OCI-LY1 (cell line): Measurements from ENCODE around the gene OR2AT4.

ENCODE experiments used
- H2AFZ ChIP-seq: fragments of 200-600 bp; sonication (generic), shearing (Covaris generic); 2 replicates; pipeline ENCODE4 v1.6.0; 2014; ENCODE audit warnings: antibody characterized with exemption, mild to moderate bottlenecking, low read length
- H3F3A ChIP-seq: fragments of 200-600 bp; sonication (generic), shearing (Covaris generic); 2 replicates; pipeline ENCODE4 v1.6.0; 2014; ENCODE audit warnings: mild to moderate bottlenecking, antibody characterized with exemption, low read length, moderate library complexity; ENCODE audit not compliant: insufficient read depth
- H3K27ac ChIP-seq: fragments of 200-600 bp; sonication (generic); 2 replicates; pipeline ENCODE4 v1.5.1; 2014; ENCODE audit warnings: low read length, mixed run types, mild to moderate bottlenecking, low read depth; ENCODE audit not compliant: poor library complexity, severe bottlenecking
- H3K27me3 ChIP-seq: fragments of 200-600 bp; sonication (generic); 2 replicates; pipeline ENCODE4 v1.6.0; 2014; ENCODE audit warnings: antibody characterized with exemption, mild to moderate bottlenecking, low read length, moderate library complexity; ENCODE audit not compliant: insufficient read depth
- H3K36me3 ChIP-seq: fragments of 200-600 bp; sonication (generic); 2 replicates; pipeline ENCODE4 v1.6.1; 2014; ENCODE audit warnings: mild to moderate bottlenecking, antibody characterized with exemption, low read length, moderate library complexity, mixed read lengths; ENCODE audit not compliant: insufficient read depth
- H3K4me1 ChIP-seq: fragments of 200-600 bp; sonication (generic); 2 replicates; pipeline ENCODE4 v1.5.1; 2014; ENCODE audit warnings: mild to moderate bottlenecking, low read length, moderate library complexity; ENCODE audit not compliant: insufficient read depth, severe bottlenecking
- H3K4me2 ChIP-seq: fragments of 200-600 bp; sonication (generic), shearing (Covaris generic); 2 replicates; pipeline ENCODE4 v1.6.1; 2014; ENCODE audit warnings: low read length
- H3K4me3 ChIP-seq: fragments of 200-600 bp; sonication (generic); 2 replicates; pipeline ENCODE4 v1.5.1; 2014; ENCODE audit warnings: low read length, low read depth, mild to moderate bottlenecking, mixed read lengths; ENCODE audit not compliant: poor library complexity, severe bottlenecking
- H3K79me2 ChIP-seq: fragments of 200-600 bp; shearing (Covaris generic); 2 replicates; pipeline ENCODE4 v1.6.1; 2016; ENCODE audit warnings: mixed run types, low read length, mixed read lengths; ENCODE audit not compliant: insufficient read depth
- H3K9ac ChIP-seq: fragments of 200-600 bp; sonication (generic), shearing (Covaris generic); 2 replicates; pipeline ENCODE4 v1.6.1; 2014; ENCODE audit warnings: mild to moderate bottlenecking, low read length, mixed read lengths
- H3K9me2 ChIP-seq: fragments of 200-600 bp; sonication (generic), shearing (Covaris generic); 2 replicates; pipeline ENCODE4 v1.6.1; 2014; ENCODE audit warnings: low read depth, mild to moderate bottlenecking, low read length, mixed read lengths
- H3K9me3 ChIP-seq: fragments of 200-600 bp; shearing (Covaris generic); 2 replicates; pipeline ENCODE4 v1.6.1; 2014; ENCODE audit warnings: low read length, mixed read lengths
- H4K20me1 ChIP-seq: fragments of 200-600 bp; sonication (generic), shearing (Covaris generic); 2 replicates; pipeline ENCODE4 v1.6.0; 2016; ENCODE audit warnings: mild to moderate bottlenecking, low read length; ENCODE audit not compliant: insufficient read depth
- CTCF ChIP-seq: fragments of 200-600 bp; sonication (generic), shearing (Covaris generic); IDR thresholded peaks from 2 replicates; pipeline ENCODE4 v1.5.1; 2017; ENCODE audit warnings: mild to moderate bottlenecking, antibody characterized with exemption, low read length, moderate library complexity, mixed read lengths
- EZH2 ChIP-seq: fragments of 200-600 bp; sonication (generic), shearing (Covaris generic); IDR thresholded peaks from 2 replicates; pipeline ENCODE4 v1.8.0; 2017; ENCODE audit warnings: borderline replicate concordance, mixed run types, mild to moderate bottlenecking, antibody characterized with exemption, low read length, moderate library complexity, mixed read lengths

The OR2AT4 gene

GRCh38 chr11:75144716-75145014 is 48.0 kb upstream of the OR2AT4 start:
- Histone ChIP-seq H3K4me3 (no peak overlapping the region), H3K27me3 (no peaks in the 10 kb centered on the region), H3K9ac (no peak overlapping the region), H3K9me3 (no peaks in the 10 kb centered on the region), H3K9me2 (no peaks in the 10 kb centered on the region), H3K36me3 (no peaks in the 10 kb centered on the region), H3K4me1 (no peaks in the 10 kb centered on the region), H2AFZ (no peak overlapping the region), H3K27ac (no peak overlapping the region), H4K20me1 (no peaks in the 10 kb centered on the region), H3F3A (no peaks in the 10 kb centered on the region), H3K4me2 (no peak overlapping the region), H3K79me2 (no peaks in the 10 kb centered on the region)
- TF ChIP-seq CTCF: no peak; the same call in 1 of the 2 replicates
- TF ChIP-seq EZH2: no peak

GRCh38 chr11:75143420-75143731 is 46.7 kb upstream of the OR2AT4 start:
- no peak for TF ChIP-seq EZH2
- TF ChIP-seq CTCF: no peak
- Histone ChIP-seq H3K27ac (no peak overlapping the region), H3K9me3 (no peaks in the 10 kb centered on the region), H3K4me3 (no peak overlapping the region), H3K9ac (no peak overlapping the region), H3F3A (no peaks in the 10 kb centered on the region), H3K36me3 (no peaks in the 10 kb centered on the region), H3K27me3 (no peaks in the 10 kb centered on the region), H4K20me1 (no peaks in the 10 kb centered on the region), H3K79me2 (no peaks in the 10 kb centered on the region), H3K4me2 (no peak overlapping the region), H3K4me1 (no peaks in the 10 kb centered on the region), H3K9me2 (no peaks in the 10 kb centered on the region), H2AFZ (no peak overlapping the region)

GRCh38 chr11:75142714-75143419 is 46.2 kb upstream of the OR2AT4 start:
- H3K36me3 ChIP-seq: no peaks in the 10 kb centered on the region
- no peak overlapping the region for H3K27ac ChIP-seq
- H3F3A ChIP-seq: no peaks in the 10 kb centered on the region
- H3K9me3 ChIP-seq: no peaks in the 10 kb centered on the region
- no peak overlapping the region for H3K4me3 ChIP-seq
- no peaks in the 10 kb centered on the region for H3K27me3 ChIP-seq
- no peaks in the 10 kb centered on the region for H3K9me2 ChIP-seq
- H3K4me2 ChIP-seq: no peak overlapping the region
- no peak overlapping the region for H3K9ac ChIP-seq
- H3K4me1 ChIP-seq: no peaks in the 10 kb centered on the region
- TF ChIP-seq CTCF (no peak), EZH2 (no peak)
- no peak overlapping the region for H2AFZ ChIP-seq
- no peaks in the 10 kb centered on the region for H4K20me1 ChIP-seq
- H3K79me2 ChIP-seq: no peaks in the 10 kb centered on the region
